H1 (cell line): ENCODE measurements around the gene EIF5A2. TPM values are rescaled to one million over a fixed set of nuclear protein-coding genes. Genes with fewer than 3 reads are reported as not detected.

Experiments
- CTCF ChIA-PET: fragments of 300-600 bp; sonication (Branson Sonifier 250); formaldehyde crosslinking; loops from one replicate; lab custom pipeline; 2021; ENCODE audit not compliant: partially characterized antibody; lab: Charles Lee
- POLR2A ChIA-PET: fragments of 300-600 bp; sonication (Branson Sonifier 250); formaldehyde crosslinking; loops from one replicate; lab custom pipeline; 2021; ENCODE audit warnings: inconsistent platforms; ENCODE audit not compliant: partially characterized antibody; lab: Charles Lee
- DNase-seq, 2 experiments: peaks; one replicate each; pipeline versions ENCODE4 v3.0.0 to v3.0.0-alpha.2; 2010 to 2022; ENCODE audit warnings: low spot score in 2 of 2, low read depth in 1 of 2, mixed read lengths in 1 of 2
- FAIRE-seq: peaks from 2 replicates; lab custom pipeline; 2011; peaks lifted over from hg19 to GRCh38; lab: Jason Lieb, UNC
- H2AFZ ChIP-seq: 2 replicates; pipeline ENCODE4 v1.8.1; 2012; ENCODE audit warnings: low read length, inconsistent platforms
- H2AK5ac ChIP-seq: 2 replicates; pipeline ENCODE4 v1.6.1; 2013; ENCODE audit warnings: low read depth, low read length
- H2BK120ac ChIP-seq: replicated peaks from 2 replicates; pipeline ENCODE3; 2013; ENCODE audit warnings: low read depth, low read length, inconsistent platforms
- H2BK12ac ChIP-seq: 2 replicates; pipeline ENCODE4 v1.6.1; 2013; ENCODE audit warnings: low read depth, low read length
- H2BK15ac ChIP-seq: 2 replicates; pipeline ENCODE4 v1.6.1; 2013; ENCODE audit warnings: low read length
- H2BK20ac ChIP-seq: 2 replicates; pipeline ENCODE4 v1.6.1; 2013; ENCODE audit warnings: low read length
- H2BK5ac ChIP-seq: 2 replicates; pipeline ENCODE4 v1.6.1; 2013; ENCODE audit warnings: low read depth, low read length
- H3K14ac ChIP-seq: 2 replicates; pipeline ENCODE4 v1.6.1; 2013; ENCODE audit warnings: inconsistent platforms; ENCODE audit not compliant: insufficient read length
- H3K18ac ChIP-seq: 2 replicates; pipeline ENCODE4 v1.6.1; 2013; ENCODE audit warnings: low read length; ENCODE audit errors: extremely low read depth
- H3K23ac ChIP-seq: 2 replicates; pipeline ENCODE4 v1.6.1; 2013; ENCODE audit warnings: inconsistent platforms; ENCODE audit not compliant: insufficient read length
- H3K23me2 ChIP-seq: 2 replicates; pipeline ENCODE4 v1.6.1; 2013; ENCODE audit warnings: low read depth, low read length
- H3K27ac ChIP-seq: 2 replicates; pipeline ENCODE4 v1.6.1; 2011; ENCODE audit warnings: low read depth, low read length, inconsistent platforms
- H3K27me3 ChIP-seq, 4 experiments: replicated peaks in 1 of 4; 1 replicate in 1 of 4; 2 replicates in 3 of 4; pipeline versions ENCODE4 v1.6.1 to v1.8.1; 2011 to 2013; ENCODE audit warnings: low read length in 3 of 4, mild to moderate bottlenecking in 3 of 4, inconsistent platforms in 2 of 4, mixed read lengths in 2 of 4, moderate library complexity in 1 of 4; ENCODE audit not compliant: control insufficient read depth in 3 of 4, insufficient read depth in 3 of 4; ENCODE audit errors: extremely low read depth in 1 of 4
- H3K36me3 ChIP-seq, 4 experiments: 2 replicates each; pipeline versions ENCODE4 v1.6.1 to v1.8.1; 2011 to 2013; ENCODE audit warnings: mild to moderate bottlenecking in 4 of 4, low read length in 3 of 4, moderate library complexity in 2 of 4, control low read depth in 1 of 4, inconsistent platforms in 1 of 4; ENCODE audit not compliant: insufficient read depth in 4 of 4, control insufficient read depth in 2 of 4
- H3K4ac ChIP-seq: replicated peaks from 2 replicates; pipeline ENCODE3; 2013; ENCODE audit warnings: low read length, low read depth, mixed read lengths, inconsistent platforms; ENCODE audit not compliant: insufficient read length
- H3K4me1 ChIP-seq, 4 experiments: replicated peaks in 1 of 4; 1 replicate in 1 of 4; 2 replicates in 3 of 4; pipeline versions ENCODE4 v1.6.1 to v1.8.1; 2011 to 2013; ENCODE audit warnings: low read length in 3 of 4, inconsistent platforms in 2 of 4, mixed read lengths in 1 of 4; ENCODE audit not compliant: insufficient read depth in 4 of 4, control insufficient read depth in 3 of 4
- H3K4me2 ChIP-seq, 2 experiments: 2 replicates each; pipeline versions ENCODE4 v1.6.1 to v1.8.1; 2011 to 2013; ENCODE audit warnings: low read depth in 2 of 2, low read length in 2 of 2, control low read depth in 1 of 2, inconsistent platforms in 1 of 2, mild to moderate bottlenecking in 1 of 2; ENCODE audit not compliant: insufficient read depth in 1 of 2
- H3K4me3 ChIP-seq, 4 experiments: fragments of 200-600, 300-600 bp in 1 of 4; sonication (generic), shearing (Covaris generic), sonication (Bioruptor Twin) in 1 of 4; 2 replicates each; pipeline versions ENCODE4 v1.5.1 to v1.8.1; 2011 to 2016; ENCODE audit warnings: low read length in 4 of 4, low read depth in 3 of 4, control low read depth in 2 of 4, inconsistent platforms in 2 of 4, mild to moderate bottlenecking in 2 of 4, mixed read lengths in 1 of 4, moderate library complexity in 1 of 4; ENCODE audit not compliant: insufficient read depth in 2 of 4; ENCODE audit errors: extremely low read depth in 1 of 4
- H3K56ac ChIP-seq: replicated peaks from 2 replicates; pipeline ENCODE3; 2013; ENCODE audit warnings: low read depth, mild to moderate bottlenecking, mixed read lengths, low read length, inconsistent platforms; ENCODE audit not compliant: insufficient read length
- H3K79me1 ChIP-seq: 2 replicates; pipeline ENCODE4 v1.6.1; 2013; ENCODE audit warnings: low read depth, low read length, control low read depth
- H3K79me2 ChIP-seq, 2 experiments: 2 replicates each; pipeline versions ENCODE4 v1.6.1 to v1.8.1; 2012 to 2013; ENCODE audit warnings: low read length in 2 of 2, mild to moderate bottlenecking in 2 of 2, inconsistent platforms in 1 of 2; ENCODE audit not compliant: insufficient read depth in 2 of 2, control insufficient read depth in 1 of 2
- H3K9ac ChIP-seq, 4 experiments: replicated peaks in 1 of 4; 1 replicate in 1 of 4; 2 replicates in 3 of 4; pipeline versions ENCODE4 v1.6.1 to v1.8.1; 2011 to 2013; ENCODE audit warnings: low read depth in 3 of 4, low read length in 3 of 4, control low read depth in 2 of 4, mild to moderate bottlenecking in 2 of 4, moderate library complexity in 2 of 4, inconsistent platforms in 1 of 4; ENCODE audit errors: extremely low read depth in 1 of 4
- H3K9me3 ChIP-seq, 2 experiments: 2 replicates each; pipeline versions ENCODE4 v1.6.1 to v1.8.1; 2012 to 2013; ENCODE audit warnings: mild to moderate bottlenecking in 2 of 2, moderate library complexity in 2 of 2, control low read depth in 1 of 2, inconsistent platforms in 1 of 2, low read depth in 1 of 2, low read length in 1 of 2, mixed read lengths in 1 of 2; ENCODE audit not compliant: insufficient read depth in 2 of 2
- H4K20me1 ChIP-seq, 2 experiments: replicated peaks in 1 of 2; 2 replicates each; pipeline versions ENCODE3 to v1.8.1; 2011 to 2013; ENCODE audit warnings: inconsistent platforms in 2 of 2, low read length in 2 of 2, mild to moderate bottlenecking in 1 of 2; ENCODE audit not compliant: insufficient read depth in 2 of 2, control insufficient read depth in 1 of 2
- H4K5ac ChIP-seq: 2 replicates; pipeline ENCODE4 v1.6.1; 2013; ENCODE audit warnings: low read length, low read depth, mixed read lengths, inconsistent platforms; ENCODE audit not compliant: insufficient read length
- H4K8ac ChIP-seq: 2 replicates; pipeline ENCODE4 v1.8.0; 2013; ENCODE audit warnings: mild to moderate bottlenecking, moderate library complexity, low read length, inconsistent platforms; ENCODE audit not compliant: insufficient read depth; ENCODE audit errors: extremely low read depth
- H4K91ac ChIP-seq: replicated peaks from 2 replicates; pipeline ENCODE3; 2013; ENCODE audit warnings: low read length, mixed read lengths, inconsistent platforms; ENCODE audit not compliant: insufficient read length
- CBX8 ChIP-seq: fragments of 300-800, 300-1000 bp; sonication (generic); IDR thresholded peaks from 2 replicates; pipeline ENCODE4 v1.7.1; 2016; ENCODE audit warnings: low read depth, low read length, borderline replicate concordance
- CEBPB ChIP-seq: IDR thresholded peaks from 2 replicates; pipeline ENCODE4 v1.6.1; 2012; ENCODE audit warnings: low read depth, low read length
- JUND ChIP-seq: IDR thresholded peaks from 2 replicates; pipeline ENCODE4 v1.6.1; 2011; ENCODE audit warnings: mild to moderate bottlenecking, improper control_type of control experiment, low read length
- KDM5A ChIP-seq: fragments of 200-600 bp; IDR thresholded peaks from 2 replicates; pipeline ENCODE4 v1.7.1; 2012; ENCODE audit warnings: mild to moderate bottlenecking, low read length, inconsistent platforms, mixed read lengths
- NRF1 ChIP-seq: IDR thresholded peaks from 2 replicates; pipeline ENCODE4 v1.6.1; 2011; ENCODE audit warnings: mild to moderate bottlenecking, low read depth, low read length, improper control_type of control experiment
- POLR2AphosphoS5 ChIP-seq: IDR thresholded peaks from 2 replicates; pipeline ENCODE4 v1.6.1; 2011; ENCODE audit warnings: low read depth, low read length
- RXRA ChIP-seq: IDR thresholded peaks from 2 replicates; pipeline ENCODE4 v1.6.1; 2011; ENCODE audit warnings: low read depth, mild to moderate bottlenecking, low read length, moderate library complexity; ENCODE audit not compliant: insufficient read depth
- SP2 ChIP-seq: IDR thresholded peaks from 2 replicates; pipeline ENCODE4 v1.6.1; 2012; ENCODE audit warnings: mild to moderate bottlenecking, low read length, inconsistent platforms
- polyA plus RNA-seq, 7 experiments: library from polyadenylated mRNA; depleted of rRNA in 3 of 7; stranded (reverse) in 5 of 7; unstranded in 2 of 7; fragments of >200 nt in 5 of 7; fragments of 200-250 nt in 2 of 7; gene quantifications; 1 replicate in 5 of 7; 2 replicates in 1 of 7; 4 replicates in 1 of 7; pipeline versions ENCODE4 v1.2.1 to v1.2.3, GENCODE V29; 2011 to 2013; ENCODE audit warnings: missing spikeins in 2 of 7, mixed read lengths in 2 of 7
- total RNA-seq: library from RNA; stranded (reverse); fragmentation: NEBNext Ultra II Directional; extraction: Animal tissue kit (Norgen Biotek cat#: 25700); gene quantifications from 2 replicates; pipeline ENCODE4 v1.2.1, GENCODE V29; 2021

The EIF5A2 gene
- total and polyA plus RNA-seq, 2 of the 8 experiments (the other 6 are each of a cell fraction or from before 2014, with no cell fraction given): 1.5 to 15.0 TPM

GRCh38 chr3:170956647-170957046, 48.2 kb upstream of the EIF5A2 start:
- Histone ChIP-seq H2BK5ac (no peak overlapping the region), H3K9ac (no peak overlapping the region), H2AK5ac (no peak overlapping the region), H3K23me2 (no peaks in the 10 kb centered on the region), H3K27ac (no peak overlapping the region), H4K8ac (no peak overlapping the region), H3K36me3 (no peaks in the 10 kb centered on the region), H3K79me2 (no peaks in the 10 kb centered on the region), H3K4ac (no peak overlapping the region), H2AFZ (no peak overlapping the region), H4K91ac (no peak overlapping the region), H3K4me2 (no peak overlapping the region), H3K79me1 (no peaks in the 10 kb centered on the region), H3K9me3 (no peaks in the 10 kb centered on the region), H3K18ac (no peak overlapping the region), H2BK12ac (no peak overlapping the region), H4K20me1 (no peaks in the 10 kb centered on the region), H3K23ac (no peak overlapping the region), H4K5ac (no peak overlapping the region), H2BK15ac (no peak overlapping the region), H2BK120ac (no peak overlapping the region), H3K4me1 (peaks cover 0 to 4% (median 0%) of the 10 kb centered on the region in 4 experiments; a peak in 1 of 7 replicates), H2BK20ac (no peak overlapping the region), H3K4me3 (no peak overlapping the region), H3K14ac (no peak overlapping the region), H3K27me3 (no peaks in the 10 kb centered on the region), H3K56ac (no peak overlapping the region)
- CTCF ChIA-PET: interaction anchor here (1.3 kb wide), 1 partner anchor 417 kb away, joined by 3 read pairs; no protein-coding TSS in a partner anchor
- DNase-seq (no peak), FAIRE-seq (no peak)
- POLR2A ChIA-PET: no interaction called here
- TF ChIP-seq CEBPB: no peak
- TF ChIP-seq KDM5A: no peak
- TF ChIP-seq CBX8: no peak
- TF ChIP-seq NRF1: no peak
- TF ChIP-seq RXRA: no peak
- no peak for TF ChIP-seq POLR2AphosphoS5
- TF ChIP-seq SP2: no peak
- no peak for TF ChIP-seq JUND
